ENCODE data around the gene SPATA6L. TPM values are rescaled to one million over a fixed set of nuclear protein-coding genes. Genes with fewer than 3 reads are reported as not detected.

SPATA6L gene
- total and polyA plus RNA-seq, 2 experiments from 2014 or later: 1.7 to 1.9 TPM

- no peaks in the 10 kb centered on the region for H3K79me2 ChIP-seq (replicated peaks; ENCODE audit: insufficient read depth)
- no peak overlapping the region for H3K27ac Mint-ChIP-seq
- H3K4me2 ChIP-seq: no peak overlapping the region
- H3K4me1 ChIP-seq (ENCODE audit: insufficient read depth): peaks cover 20% of the 10 kb centered on the region
- H3K4me3 ChIP-seq: no peak overlapping the region
- H3K4me3 Mint-ChIP-seq: no peak overlapping the region
- no peaks in the 10 kb centered on the region for H3K9me3 Mint-ChIP-seq
- no peaks in the 10 kb centered on the region for H3K27me3 Mint-ChIP-seq (ENCODE audit: insufficient read depth, low read depth, poor library complexity)
- H3K9me2 ChIP-seq (ENCODE audit: insufficient read depth): no peaks in the 10 kb centered on the region
- no peaks in the 10 kb centered on the region for H4K20me1 ChIP-seq (replicated peaks; ENCODE audit: insufficient read depth)
- H3K36me3 Mint-ChIP-seq (ENCODE audit: low read depth): 0 out of 3 replicates have a peak, but pooled peaks cover 3% of the 10 kb centered on the region
- peaks cover 15% of the 10 kb centered on the region for H3K4me1 Mint-ChIP-seq
- no peak overlapping the region for H2AFZ ChIP-seq
- H3K27me3 ChIP-seq (ENCODE audit: insufficient read depth): no peaks in the 10 kb centered on the region
- no peak overlapping the region for H3K27ac ChIP-seq (ENCODE audit: low read depth)
- no peak for TF ChIP-seq EZH2phosphoT487 (IDR thresholded peaks at IDR 0.05; ENCODE audit: unreplicated experiment)
- TF ChIP-seq NANOG (IDR thresholded peaks at IDR 0.05; ENCODE audit: borderline replicate concordance): no peak
- no peak for TF ChIP-seq JUNB (IDR thresholded peaks at IDR 0.05; ENCODE audit: unreplicated experiment)
- TF ChIP-seq ZNF331 (CRISPR knock-in tag; IDR thresholded peaks at IDR 0.05; ENCODE audit: low read depth): no peak
- no peak for TF ChIP-seq ETS1 (IDR thresholded peaks at IDR 0.05)
- TF ChIP-seq ZNF462 (CRISPR knock-in tag; IDR thresholded peaks at IDR 0.05): no peak
- TF ChIP-seq CREB1 (CRISPR knock-in tag; IDR thresholded peaks at IDR 0.05; ENCODE audit: low read depth): no peak
- TF ChIP-seq STAT1 (IDR thresholded peaks at IDR 0.05; ENCODE audit: unreplicated experiment): no peak
- no peak for TF ChIP-seq POLR2AphosphoS5 (IDR thresholded peaks at IDR 0.05; ENCODE audit: low read depth)
- TF ChIP-seq REST (IDR thresholded peaks at IDR 0.05; ENCODE audit: unreplicated experiment): no peak
- no peak for TF ChIP-seq ZNF114 (CRISPR knock-in tag; IDR thresholded peaks at IDR 0.05)
- no peak for TF ChIP-seq CTCF (conservative IDR thresholded peaks at IDR 0.05; ENCODE audit: low read depth in 2 of 2)
- TF ChIP-seq EZH2 (IDR thresholded peaks at IDR 0.05; ENCODE audit: low read depth, unreplicated experiment): no peak
- ATAC-seq (no peak), DNase-seq (ENCODE audit: low spot score) (no peak)
- no peaks in the 10 kb centered on the region for H3K36me3 ChIP-seq (ENCODE audit: insufficient read depth)
- no peaks in the 10 kb centered on the region for H3F3A ChIP-seq (replicated peaks; ENCODE audit: low read depth)
These were observed 65.9 kb downstream of the SPATA6L start for GRCh38 chr9:4600368-4600767.
